Measurements from ENCODE around the gene CEP43. TPM values are rescaled to one million over a fixed set of nuclear protein-coding genes. Genes with fewer than 3 reads are reported as not detected.

The CEP43 gene
- total RNA-seq, 1 experiment from 2014 or later = 9.9 TPM

- no peak for DNase-seq (ENCODE audit: low read depth)
- in situ Hi-C loops (cut with HindIII; ENCODE audit: low pct_unique_long_range_greater_than_20kb, low sequenced_read_pairs) = no loop called here
Measured at GRCh38 chr6:167046861-167047495, 47.8 kb downstream of the CEP43 start.

GRCh38 chr6:167047554-167047953 lies 48.4 kb downstream of the CEP43 start:
- in situ Hi-C loops (cut with HindIII; ENCODE audit: low pct_unique_long_range_greater_than_20kb, low sequenced_read_pairs) = no loop called here

More at GRCh38 chr6:167047554-167047953, 48.4 kb downstream of the CEP43 start:
- no peak for DNase-seq (ENCODE audit: low read depth)

Other genes with a start within 250 kb of the CEP43 start
- gene RNASET2, start 42.8 kb upstream of the CEP43 start, total RNA-seq (2014; rRNA removed; shearing (Covaris generic); ENCODE audit: low replicate concordance) = 53.4 and 54.7 TPM in 2 replicates
- 2.1 and 2.3 TPM in 2 replicates for gene CCR6, start 123.7 kb downstream of the CEP43 start, total RNA-seq (2014; rRNA removed; shearing (Covaris generic); ENCODE audit: low replicate concordance)
- not detected in 2 replicates for gene GPR31, start 158.6 kb downstream of the CEP43 start, total RNA-seq (2014; rRNA removed; shearing (Covaris generic); ENCODE audit: low replicate concordance)

All from Caki2 (cell line).